Measurements from ENCODE around the gene CYP19A1.

The CYP19A1 gene

GRCh38 chr15:51226576-51227210 is 111.7 kb downstream of the CYP19A1 start:
- TF ChIP-seq REST (IDR thresholded peaks at IDR 0.05; ENCODE audit: insufficient read depth in 1 of 2, low read depth in 2 of 2, low read length in 2 of 2) = no peak
- no peak for TF ChIP-seq FOXP2 (optimal IDR thresholded peaks at IDR 0.05; ENCODE audit: borderline replicate concordance, extremely low read depth, extremely low read length, insufficient read depth)
- TF ChIP-seq SIN3A (IDR thresholded peaks at IDR 0.05; ENCODE audit: borderline replicate concordance, insufficient read depth, low read length) = no peak
- TF ChIP-seq POLR2AphosphoS5 (IDR thresholded peaks at IDR 0.05; ENCODE audit: low read depth, low read length) = no peak
- TF ChIP-seq TAF1 (IDR thresholded peaks at IDR 0.05; ENCODE audit: borderline replicate concordance, insufficient read depth, low read length) = no peak

GRCh38 chr15:51224428-51224827 is 114.0 kb downstream of the CYP19A1 start:
- TF ChIP-seq POLR2AphosphoS5 (IDR thresholded peaks at IDR 0.05; ENCODE audit: low read depth, low read length) = no peak
- no peak for TF ChIP-seq TAF1 (IDR thresholded peaks at IDR 0.05; ENCODE audit: borderline replicate concordance, insufficient read depth, low read length)
- TF ChIP-seq FOXP2 (optimal IDR thresholded peaks at IDR 0.05; ENCODE audit: borderline replicate concordance, extremely low read depth, extremely low read length, insufficient read depth) = no peak
- no peak for TF ChIP-seq SIN3A (IDR thresholded peaks at IDR 0.05; ENCODE audit: borderline replicate concordance, insufficient read depth, low read length)
- no peak for TF ChIP-seq REST (IDR thresholded peaks at IDR 0.05; ENCODE audit: insufficient read depth in 1 of 2, low read depth in 2 of 2, low read length in 2 of 2)

- TF ChIP-seq REST (IDR thresholded peaks at IDR 0.05; ENCODE audit: insufficient read depth in 1 of 2, low read depth in 2 of 2, low read length in 2 of 2) = no peak
- no peak for TF ChIP-seq FOXP2 (optimal IDR thresholded peaks at IDR 0.05; ENCODE audit: borderline replicate concordance, extremely low read depth, extremely low read length, insufficient read depth)
- TF ChIP-seq SIN3A (IDR thresholded peaks at IDR 0.05; ENCODE audit: borderline replicate concordance, insufficient read depth, low read length) = no peak
- TF ChIP-seq POLR2AphosphoS5 (IDR thresholded peaks at IDR 0.05; ENCODE audit: low read depth, low read length) = no peak
- TF ChIP-seq TAF1 (IDR thresholded peaks at IDR 0.05; ENCODE audit: borderline replicate concordance, insufficient read depth, low read length) = no peak
These were observed 114.6 kb downstream of the CYP19A1 start for GRCh38 chr15:51223771-51224229.

GRCh38 chr15:51218299-51218938 is 120.0 kb downstream of the CYP19A1 start:
- TF ChIP-seq TAF1 (IDR thresholded peaks at IDR 0.05; ENCODE audit: borderline replicate concordance, insufficient read depth, low read length) = no peak
- TF ChIP-seq REST (IDR thresholded peaks at IDR 0.05; ENCODE audit: insufficient read depth in 1 of 2, low read depth in 2 of 2, low read length in 2 of 2) = no peak
- no peak for TF ChIP-seq SIN3A (IDR thresholded peaks at IDR 0.05; ENCODE audit: borderline replicate concordance, insufficient read depth, low read length)
- no peak for TF ChIP-seq FOXP2 (optimal IDR thresholded peaks at IDR 0.05; ENCODE audit: borderline replicate concordance, extremely low read depth, extremely low read length, insufficient read depth)
- TF ChIP-seq POLR2AphosphoS5 (IDR thresholded peaks at IDR 0.05; ENCODE audit: low read depth, low read length) = no peak

Data from PFSK-1 (cell line).